B cell (primary cell): ENCODE measurements around the gene MBD3L5.
"Not testable (repeated sequence)": the region's sequence is repeated elsewhere in the genome, so short reads cannot be mapped to it uniquely, and the experiment has no call there.

ENCODE experiments used
- EZH2 ChIP-seq: IDR thresholded peaks from 2 replicates; pipeline ENCODE4 v1.6.1; 2012; ENCODE audit warnings: borderline replicate concordance, low read depth, mild to moderate bottlenecking, moderate library complexity, low read length; ENCODE audit not compliant: insufficient read depth, poor library complexity, severe bottlenecking
- TF ChIP-seq, protein P1 (sequence below): fragments of 200-600 bp; IDR thresholded peaks from one replicate; pipeline ENCODE4 v1.8.0; 2022; ENCODE audit warnings: antibody characterized with exemption, mild to moderate bottlenecking

DNA sequence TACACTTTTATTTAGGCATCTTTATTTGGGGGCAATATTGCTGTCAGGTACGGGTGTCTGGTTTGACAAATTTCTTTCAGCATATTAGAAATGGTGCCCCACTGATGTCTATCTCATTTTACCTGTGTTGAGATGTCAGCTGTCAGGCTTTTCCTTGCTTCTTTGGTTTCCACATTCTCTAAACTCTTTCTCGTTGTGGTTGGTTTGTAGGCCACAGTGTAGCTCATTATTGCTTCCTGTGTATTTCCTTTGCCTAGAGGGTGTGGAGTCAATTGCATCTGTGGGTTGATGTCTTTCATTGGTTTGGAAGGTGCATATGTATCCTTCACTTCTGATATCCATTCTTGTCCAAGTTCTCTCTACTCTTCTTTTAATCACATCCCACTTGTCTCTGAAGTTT, 29.6 kb downstream of the MBD3L5 start:
- TF ChIP-seq, protein P1, sequence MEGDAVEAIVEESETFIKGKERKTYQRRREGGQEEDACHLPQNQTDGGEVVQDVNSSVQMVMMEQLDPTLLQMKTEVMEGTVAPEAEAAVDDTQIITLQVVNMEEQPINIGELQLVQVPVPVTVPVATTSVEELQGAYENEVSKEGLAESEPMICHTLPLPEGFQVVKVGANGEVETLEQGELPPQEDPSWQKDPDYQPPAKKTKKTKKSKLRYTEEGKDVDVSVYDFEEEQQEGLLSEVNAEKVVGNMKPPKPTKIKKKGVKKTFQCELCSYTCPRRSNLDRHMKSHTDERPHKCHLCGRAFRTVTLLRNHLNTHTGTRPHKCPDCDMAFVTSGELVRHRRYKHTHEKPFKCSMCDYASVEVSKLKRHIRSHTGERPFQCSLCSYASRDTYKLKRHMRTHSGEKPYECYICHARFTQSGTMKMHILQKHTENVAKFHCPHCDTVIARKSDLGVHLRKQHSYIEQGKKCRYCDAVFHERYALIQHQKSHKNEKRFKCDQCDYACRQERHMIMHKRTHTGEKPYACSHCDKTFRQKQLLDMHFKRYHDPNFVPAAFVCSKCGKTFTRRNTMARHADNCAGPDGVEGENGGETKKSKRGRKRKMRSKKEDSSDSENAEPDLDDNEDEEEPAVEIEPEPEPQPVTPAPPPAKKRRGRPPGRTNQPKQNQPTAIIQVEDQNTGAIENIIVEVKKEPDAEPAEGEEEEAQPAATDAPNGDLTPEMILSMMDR: not testable (repeated sequence)
- not testable (repeated sequence) for TF ChIP-seq EZH2
